Upper lobe of left lung (tissue), 4 donors: ENCODE measurements around the gene SLC9A9.

Experiments used
- CTCF ChIP-seq, 6 experiments: fragments of 450-650 bp in 4 of 6; fragments of 200-600 bp in 2 of 6; sonication (generic) in 2 of 6; IDR thresholded peaks; one replicate each; pipeline ENCODE4 v1.5.1; 2016 to 2019; ENCODE audit warnings: antibody characterized with exemption in 6 of 6
- POLR2A ChIP-seq, 4 donors: fragments of 450-650 bp; IDR thresholded peaks; one replicate each; pipeline ENCODE4 v1.5.1; 2016 to 2017; ENCODE audit warnings: antibody characterized with exemption in 4 of 4, mild to moderate bottlenecking in 2 of 4

DNA sequence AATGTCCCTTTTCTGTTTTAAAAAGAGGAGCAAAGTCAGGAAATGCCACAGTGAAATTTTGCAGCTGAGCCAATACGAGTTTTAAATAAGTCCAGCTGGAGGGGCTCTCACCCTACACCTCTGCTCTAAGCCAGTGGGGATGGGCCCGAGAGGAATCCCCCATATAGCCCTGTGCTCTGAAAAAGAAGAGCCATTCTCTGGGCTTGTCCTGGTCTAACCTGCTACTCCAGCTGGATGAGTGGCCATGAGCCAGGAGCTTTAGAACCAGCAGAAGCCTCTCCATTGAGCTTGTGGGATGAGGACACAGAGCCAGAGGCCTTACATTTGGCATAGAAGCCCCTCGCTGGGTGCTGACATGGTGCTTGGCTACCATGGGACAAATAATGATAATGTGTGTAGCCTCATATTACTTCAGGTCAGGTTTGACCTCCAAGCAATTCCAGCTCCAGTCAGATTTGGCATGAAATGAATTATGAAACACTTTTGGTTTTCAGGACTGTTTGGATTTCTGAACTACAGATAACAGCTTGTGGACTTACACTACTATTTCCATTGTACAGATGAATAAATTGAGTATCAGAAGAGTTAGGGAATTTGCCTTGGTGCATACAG, 556.3 kb downstream of the SLC9A9 start:
- TF ChIP-seq CTCF (IDR thresholded peaks at IDR 0.05) = no peak
- no peak for TF ChIP-seq POLR2A (IDR thresholded peaks at IDR 0.05)
